ENCODE data around the gene LHX1. TPM values are rescaled to one million over a fixed set of nuclear protein-coding genes. Genes with fewer than 3 reads are reported as not detected.
A peak's percentile ranks its signal among the peaks of the same experiment; 100 is the strongest.

Gene LHX1
- total RNA-seq, 1 experiment from 2014 or later: 0.61 TPM

DNA sequence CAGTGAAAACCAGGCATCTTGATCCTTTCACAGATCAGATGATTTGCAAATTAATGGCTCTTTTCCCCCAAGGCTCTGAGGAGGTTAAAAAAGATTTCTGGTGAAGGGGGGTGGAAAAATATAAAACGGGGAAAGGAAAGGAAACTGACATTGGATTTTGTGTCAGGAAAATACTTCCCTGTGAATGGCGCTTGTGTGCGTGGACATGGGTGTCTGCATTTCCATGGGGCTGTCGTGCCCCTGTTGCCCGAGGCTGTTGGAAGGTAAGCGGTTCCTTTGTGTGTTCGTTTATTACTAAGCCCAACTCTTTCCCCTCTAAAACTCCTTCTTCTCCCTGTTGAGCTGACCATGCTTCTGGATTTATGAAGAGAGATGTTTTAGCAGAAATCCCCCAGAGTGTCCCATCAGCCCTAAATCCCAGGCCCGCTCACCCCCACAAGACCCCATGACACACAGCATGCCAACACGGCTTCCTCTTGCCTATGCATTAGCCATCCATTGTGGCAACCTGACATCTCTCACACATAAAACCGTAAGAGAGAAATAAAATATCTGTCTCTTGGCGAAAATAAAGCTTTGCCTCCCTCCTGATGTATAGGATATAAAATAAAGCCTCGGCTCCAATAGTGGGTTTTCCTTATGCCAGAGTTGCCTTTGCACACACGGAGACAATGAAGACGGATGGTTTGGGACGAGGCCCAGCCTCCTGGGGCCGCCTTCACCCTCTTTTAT lies 7.3 kb upstream of the LHX1 start (continued):
- no peak for TF ChIP-seq AFF4 (CRISPR knock-in tag; IDR thresholded peaks at IDR 0.05; ENCODE audit: borderline replicate concordance)

GRCh38 chr17:36930583-36930900 lies 6.7 kb upstream of the LHX1 start:
- ChIA-PET POLR2A (interaction anchor here (0.9 kb wide), 2 partner anchors 9 to 12 kb away, joined by 3 read pairs; no protein-coding TSS in a partner anchor), CTCF (no interaction called here)
- no peak for DNase-seq (ENCODE audit: low spot score)
- TF ChIP-seq CBFB (CRISPR knock-in tag; IDR thresholded peaks at IDR 0.05; ENCODE audit: low read depth) (no peak), TCF7 (CRISPR knock-in tag; IDR thresholded peaks at IDR 0.05; ENCODE audit: low read depth) (no peak), ZNF138 (CRISPR knock-in tag; conservative IDR thresholded peaks at IDR 0.05) (no peak), MXD4 (CRISPR knock-in tag; IDR thresholded peaks at IDR 0.05; ENCODE audit: borderline replicate concordance) (no peak)
- Mint-ChIP-seq H3K4me1 (peaks cover 70% of the 10 kb centered on the region), H3K9me3 (no peaks in the 10 kb centered on the region), H3K27me3 (ENCODE audit: low read depth) (peaks cover 84% of the 10 kb centered on the region), H3K27ac (no peak overlapping the region), H3K4me3 (no peak overlapping the region), H3K36me3 (no peaks in the 10 kb centered on the region)
- ATAC-seq: no peak

DNA sequence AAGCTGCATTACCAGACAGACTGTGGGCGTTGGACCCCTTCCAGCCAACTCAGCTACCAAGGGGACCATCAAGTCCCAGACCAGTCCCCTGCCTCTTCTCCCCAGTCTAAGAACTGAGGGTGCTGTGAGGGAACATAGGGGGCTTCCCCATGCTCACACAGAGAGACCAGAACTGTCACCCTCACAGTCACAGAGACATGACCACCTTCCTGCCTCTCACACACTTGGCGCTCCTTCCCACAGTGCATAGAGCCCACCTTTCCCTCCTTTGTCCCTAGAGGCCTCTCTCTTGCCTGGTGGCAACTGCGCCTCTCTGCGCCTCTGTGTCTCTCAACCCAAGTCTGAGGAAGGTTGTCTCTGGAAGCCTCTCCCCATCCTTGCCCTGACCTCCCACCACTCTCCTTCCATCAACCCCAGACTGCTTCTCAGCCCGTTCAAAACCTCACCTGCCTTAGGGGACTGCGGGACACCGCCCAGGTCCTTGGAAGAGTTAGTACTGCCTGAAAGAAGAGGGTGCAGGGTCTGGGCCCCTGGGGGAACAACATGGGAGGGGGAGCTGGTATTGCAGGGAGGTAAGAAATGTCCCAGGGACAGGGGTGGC lies 6.1 kb upstream of the LHX1 start:
- no peak for DNase-seq (ENCODE audit: low spot score)
- Mint-ChIP-seq H3K9me3 (no peaks in the 10 kb centered on the region), H3K4me1 (peaks cover 74% of the 10 kb centered on the region), H3K4me3 (peak overlapping the region; percentile 16; the same call in 1 of the 2 replicates), H3K27me3 (ENCODE audit: low read depth) (peaks cover 90% of the 10 kb centered on the region), H3K27ac (no peak overlapping the region), H3K36me3 (no peaks in the 10 kb centered on the region)
- POLR2A ChIA-PET: interaction anchor here (0.9 kb wide), 2 partner anchors 10 to 11 kb away, joined by 3 read pairs; no protein-coding TSS in a partner anchor
- ATAC-seq: no peak
- CTCF ChIA-PET: no interaction called here
- TF ChIP-seq JUN (CRISPR knock-in tag; IDR thresholded peaks at IDR 0.05) (no peak), TP53 (CRISPR knock-in tag; IDR thresholded peaks at IDR 0.05) (no peak), TEAD4 (CRISPR knock-in tag; IDR thresholded peaks at IDR 0.05) (no peak), HMGXB4 (CRISPR knock-in tag; IDR thresholded peaks at IDR 0.05) (no peak), ZNF138 (CRISPR knock-in tag; conservative IDR thresholded peaks at IDR 0.05) (no peak)

- Mint-ChIP-seq H3K27ac (no peak overlapping the region), H3K27me3 (ENCODE audit: low read depth) (peaks cover 94% of the 10 kb centered on the region), H3K9me3 (no peaks in the 10 kb centered on the region), H3K4me1 (peaks cover 75% of the 10 kb centered on the region), H3K36me3 (no peaks in the 10 kb centered on the region), H3K4me3 (peak overlapping the region; percentile 61)
- POLR2A ChIA-PET: no interaction called here
- CTCF ChIA-PET: no interaction called here
- ATAC-seq (no peak), DNase-seq (ENCODE audit: low spot score) (no peak)
- TF ChIP-seq EMX1 (CRISPR knock-in tag; IDR thresholded peaks at IDR 0.05) (no peak), USF1 (CRISPR knock-in tag; IDR thresholded peaks at IDR 0.05) (no peak), ARID4B (CRISPR knock-in tag; IDR thresholded peaks at IDR 0.05; ENCODE audit: borderline replicate concordance) (no peak), ZNF219 (CRISPR knock-in tag; IDR thresholded peaks at IDR 0.05; ENCODE audit: borderline replicate concordance) (no peak)
Observed at GRCh38 chr17:36931697-36932382, 5.4 kb upstream of the LHX1 start.
